Left colon (tissue), 2 donors: Measurements from ENCODE around the gene B4GALNT2. TPM values are rescaled to one million over a fixed set of nuclear protein-coding genes. Genes with fewer than 3 reads are reported as not detected.
"Not testable (repeated sequence)": the region's sequence is repeated elsewhere in the genome, so short reads cannot be mapped to it uniquely, and the experiment has no call there.

Experiments
- ATAC-seq: fragments of 200-7000 bp; cut with Tn5 transposase; one replicate; pipeline ENCODE4 v1.9.1; 2020; ENCODE audit warnings: mild to moderate bottlenecking, moderate library complexity
- DNase-seq, 2 donors: peaks; one replicate each; pipeline ENCODE4 v3.0.0-alpha.2; 2020
- intact Hi-C, 2 donors: fragments of 100-400 bp; cut with DNase I in 1 of 2; cut with micrococcal nuclease in 1 of 2; formaldehyde crosslinking; loops; one replicate each; pipeline versions ENCODE4 v1.11.2 to v1.14.0; 2022; cut with DNase I, micrococcal nuclease
- total RNA-seq, 2 donors: library from RNA; stranded (reverse); fragmentation: NEBNext Ultra II Directional; extraction: Animal tissue kit (Norgen Biotek cat#: 25700); gene quantifications; one replicate each; pipeline ENCODE4 v1.2.1, GENCODE V29; 2021
- donor health status: DM: no; HTN: no; CAD: no.
- donor health status: DM: yes; HTN: yes; CAD: no.

B4GALNT2 gene
- total RNA-seq, 2 donors from 2014 or later, result 45.0 to 99.9 TPM

GRCh38 chr17:49112936-49113335 lies 19.6 kb upstream of the B4GALNT2 start:
- DNase-seq, result no peak
- intact Hi-C loops, result loop anchor here in 1 of 2 donors (10.0 kb wide), 1 partner anchor 62 kb away; no protein-coding TSS in a partner anchor
- ATAC-seq, result no peak

- intact Hi-C loops, result loop anchor here in 1 of 2 donors (10.0 kb wide), 1 partner anchor 60 kb away; no protein-coding TSS in a partner anchor
These were observed 17.9 kb upstream of the B4GALNT2 start for GRCh38 chr17:49114703-49115102.

GRCh38 chr17:49117587-49118230 lies 14.9 kb upstream of the B4GALNT2 start:
- intact Hi-C loops, result loop anchor here in 1 of 2 donors (10.0 kb wide), 1 partner anchor 57 kb away; no protein-coding TSS in a partner anchor
- ATAC-seq (peak; percentile 93), DNase-seq (peak; percentile 39 to 54)

More at GRCh38 chr17:49114703-49115102, 17.9 kb upstream of the B4GALNT2 start:
- no peak for ATAC-seq
- no peak for DNase-seq

GRCh38 chr17:49120166-49120565 lies 12.4 kb upstream of the B4GALNT2 start:
- peak; percentile 68 for ATAC-seq
- intact Hi-C loops, result no loop called here
- DNase-seq, result no peak

- ATAC-seq, result no peak
These were observed 10.8 kb upstream of the B4GALNT2 start for GRCh38 chr17:49121696-49122292.

GRCh38 chr17:49122566-49122965 lies 10.0 kb upstream of the B4GALNT2 start:
- no peak for DNase-seq
- ATAC-seq, result no peak
- intact Hi-C loops, result no loop called here

More at GRCh38 chr17:49121696-49122292, 10.8 kb upstream of the B4GALNT2 start:
- DNase-seq, result no peak
- intact Hi-C loops, result no loop called here

- intact Hi-C loops, result no loop called here
- no peak for DNase-seq
These were observed 9.5 kb upstream of the B4GALNT2 start for GRCh38 chr17:49123061-49123460.

GRCh38 chr17:49125449-49125848 lies 7.1 kb upstream of the B4GALNT2 start:
- intact Hi-C loops, result no loop called here
- ATAC-seq (no peak), DNase-seq (no peak)

More at GRCh38 chr17:49123061-49123460, 9.5 kb upstream of the B4GALNT2 start:
- no peak for ATAC-seq

GRCh38 chr17:49126183-49126859 lies 6.2 kb upstream of the B4GALNT2 start:
- intact Hi-C loops, result not testable (repeated sequence)
- DNase-seq, result peak in 1 of 2 donors; percentile 61

GRCh38 chr17:49129359-49129950 lies 3.1 kb upstream of the B4GALNT2 start:
- intact Hi-C loops, result not testable (repeated sequence)

More at GRCh38 chr17:49126183-49126859, 6.2 kb upstream of the B4GALNT2 start:
- peak; percentile 97 for ATAC-seq

GRCh38 chr17:49130891-49131290 lies 1.7 kb upstream of the B4GALNT2 start:
- intact Hi-C loops, result no loop called here
- DNase-seq (no peak), ATAC-seq (no peak)

More at GRCh38 chr17:49129359-49129950, 3.1 kb upstream of the B4GALNT2 start:
- ATAC-seq, DNase-seq: not testable (repeated sequence)

- intact Hi-C loops, result no loop called here
- no peak for DNase-seq
- ATAC-seq, result no peak
These were observed 261 bp upstream of the B4GALNT2 start for GRCh38 chr17:49132317-49132698.

GRCh38 chr17:49136335-49136734 lies 3.8 kb downstream of the B4GALNT2 start:
- intact Hi-C loops, result no loop called here
- no peak for ATAC-seq

GRCh38 chr17:49145654-49146053 lies 13.1 kb downstream of the B4GALNT2 start:
- intact Hi-C loops, result not testable (repeated sequence)
- ATAC-seq (peak; percentile 68), DNase-seq (peak in 1 of 2 donors; percentile 48)

More at GRCh38 chr17:49136335-49136734, 3.8 kb downstream of the B4GALNT2 start:
- DNase-seq, result no peak

- ATAC-seq, result peak; percentile 13
- intact Hi-C loops, result no loop called here
- DNase-seq, result no peak
These were observed 14.2 kb downstream of the B4GALNT2 start for GRCh38 chr17:49146620-49147306.

GRCh38 chr17:49148171-49148570 lies 15.6 kb downstream of the B4GALNT2 start:
- DNase-seq, result no peak
- intact Hi-C loops, result no loop called here

GRCh38 chr17:49151996-49152395 lies 19.4 kb downstream of the B4GALNT2 start:
- DNase-seq, result no peak
- no peak for ATAC-seq
- intact Hi-C loops, result no loop called here

More at GRCh38 chr17:49148171-49148570, 15.6 kb downstream of the B4GALNT2 start:
- ATAC-seq, result no peak

GRCh38 chr17:49156256-49156655 lies 23.7 kb downstream of the B4GALNT2 start:
- DNase-seq, result no peak
- intact Hi-C loops, result no loop called here
- no peak for ATAC-seq

- no peak for ATAC-seq
- DNase-seq, result no peak
These were observed 25.2 kb downstream of the B4GALNT2 start for GRCh38 chr17:49157784-49158183.

More at GRCh38 chr17:49157784-49158183, 25.2 kb downstream of the B4GALNT2 start:
- intact Hi-C loops, result no loop called here
